ENCODE measurements around the gene RAB11FIP3.

Gene RAB11FIP3

DNA sequence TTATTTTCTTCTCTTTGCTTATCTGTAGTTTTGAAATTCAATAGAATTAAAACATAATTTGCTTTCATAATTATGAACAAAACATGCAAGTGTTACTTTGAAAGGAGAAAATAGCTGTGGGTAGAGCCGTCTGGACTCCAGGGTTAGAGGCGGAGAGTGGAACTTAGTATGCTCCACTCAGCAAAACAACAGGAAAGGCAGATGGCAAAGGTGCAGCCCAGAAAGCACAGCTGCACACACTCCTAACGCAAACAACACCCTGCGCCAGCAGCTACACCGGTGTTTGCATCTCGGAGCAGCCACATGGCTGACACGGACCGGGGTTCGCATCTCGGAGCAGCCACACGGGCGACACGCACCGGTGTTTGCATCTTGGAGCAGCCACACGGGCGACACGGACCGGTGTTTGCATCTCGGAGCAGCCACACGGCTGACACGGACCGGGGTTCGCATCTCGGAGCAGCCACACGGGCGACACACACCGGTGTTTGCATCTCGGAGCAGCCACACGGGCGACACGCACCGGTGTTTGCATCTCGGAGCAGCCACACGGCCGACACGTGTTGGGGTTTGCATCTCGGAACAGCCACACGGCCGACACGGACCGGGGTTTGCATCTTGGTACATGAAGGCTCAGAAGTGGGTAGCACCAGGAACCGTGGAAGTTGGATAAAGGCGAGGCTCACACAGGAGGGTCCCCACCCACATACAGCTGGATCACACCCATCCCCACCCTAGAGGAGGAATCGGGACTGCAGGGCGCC, 89.9 kb downstream of the RAB11FIP3 start:
- DNase-seq (ENCODE audit: low read depth in 2 of 3, low spot score in 2 of 3): no peak

DNA sequence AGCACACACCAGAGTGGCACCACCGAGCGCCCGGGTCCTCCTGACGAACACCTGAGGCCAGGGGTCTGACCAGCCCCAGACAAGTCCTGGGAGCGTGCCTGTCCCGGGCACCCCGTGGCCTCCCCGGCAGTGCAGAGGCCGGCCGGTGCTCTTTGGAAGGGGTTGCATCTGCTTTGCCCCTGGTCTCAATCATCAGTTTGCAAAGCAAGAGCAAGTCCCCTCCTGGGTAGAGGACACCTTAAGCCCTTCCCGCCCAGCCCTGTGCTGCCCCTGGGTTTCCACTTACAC, 90.4 kb downstream of the RAB11FIP3 start:
- no peak for DNase-seq (ENCODE audit: low read depth in 2 of 3, low spot score in 2 of 3)

DNA sequence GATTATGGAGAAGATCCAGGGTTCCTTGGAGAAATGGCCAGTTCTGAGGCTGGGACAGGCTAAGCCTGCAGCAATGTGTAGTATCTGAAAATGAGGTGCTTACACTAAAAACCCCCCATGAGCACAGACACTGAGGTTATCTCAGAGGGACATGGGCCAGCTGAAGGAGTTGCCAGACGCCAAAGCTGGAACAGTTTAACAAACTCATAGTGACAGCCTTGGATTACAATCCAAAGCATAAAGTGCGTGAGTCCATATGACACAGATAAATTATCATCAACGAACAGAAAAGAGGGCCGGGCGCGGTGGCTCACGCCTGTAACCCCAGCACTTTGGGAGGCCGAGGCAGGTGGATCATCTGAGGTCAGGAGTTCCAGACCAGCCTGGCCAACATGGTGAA, 90.9 kb downstream of the RAB11FIP3 start:
- no peak for DNase-seq (ENCODE audit: low read depth in 2 of 3, low spot score in 2 of 3)

DNA sequence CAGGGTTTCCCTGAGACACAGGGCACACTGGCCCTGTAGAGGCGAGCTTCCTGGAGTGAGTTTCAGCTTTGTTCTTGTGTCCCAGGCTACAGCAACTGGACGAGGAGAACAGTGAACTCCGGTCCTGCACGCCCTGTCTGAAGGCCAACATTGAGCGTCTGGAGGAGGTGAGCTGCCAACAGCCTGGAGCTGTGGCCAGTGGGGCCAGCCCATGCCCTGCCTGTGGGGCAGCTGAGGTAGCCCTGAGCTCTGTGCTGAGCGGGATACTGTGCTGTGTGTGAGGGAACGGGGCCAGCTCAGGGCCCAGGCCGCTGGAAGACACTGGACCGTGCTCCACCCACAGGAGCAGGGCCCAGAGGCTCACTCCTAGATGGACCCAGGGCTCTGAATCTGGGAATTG, 93.4 kb downstream of the RAB11FIP3 start:
- no peak for DNase-seq (ENCODE audit: low read depth in 2 of 3, low spot score in 2 of 3)

DNA sequence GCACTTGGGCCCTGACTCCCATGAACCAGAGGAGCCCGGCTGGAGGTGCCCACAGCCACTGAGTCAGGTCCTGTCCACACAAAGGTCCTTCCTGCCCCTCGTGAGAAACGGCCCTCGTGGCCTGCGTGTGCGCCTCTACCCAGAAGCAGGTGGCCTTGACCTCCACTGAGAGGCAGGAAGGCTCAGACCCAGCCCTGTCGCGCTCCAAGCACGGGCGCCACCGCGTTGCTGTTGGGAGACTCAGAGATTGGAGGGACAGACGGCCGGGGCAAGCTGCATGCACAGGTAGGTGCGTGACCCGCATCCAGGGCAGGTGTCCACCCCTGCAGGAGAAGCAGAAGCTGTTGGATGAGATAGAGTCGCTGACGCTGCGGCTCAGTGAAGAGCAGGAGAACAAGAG, 94.0 kb downstream of the RAB11FIP3 start:
- no peak for DNase-seq (ENCODE audit: low read depth in 2 of 3, low spot score in 2 of 3)

DNA sequence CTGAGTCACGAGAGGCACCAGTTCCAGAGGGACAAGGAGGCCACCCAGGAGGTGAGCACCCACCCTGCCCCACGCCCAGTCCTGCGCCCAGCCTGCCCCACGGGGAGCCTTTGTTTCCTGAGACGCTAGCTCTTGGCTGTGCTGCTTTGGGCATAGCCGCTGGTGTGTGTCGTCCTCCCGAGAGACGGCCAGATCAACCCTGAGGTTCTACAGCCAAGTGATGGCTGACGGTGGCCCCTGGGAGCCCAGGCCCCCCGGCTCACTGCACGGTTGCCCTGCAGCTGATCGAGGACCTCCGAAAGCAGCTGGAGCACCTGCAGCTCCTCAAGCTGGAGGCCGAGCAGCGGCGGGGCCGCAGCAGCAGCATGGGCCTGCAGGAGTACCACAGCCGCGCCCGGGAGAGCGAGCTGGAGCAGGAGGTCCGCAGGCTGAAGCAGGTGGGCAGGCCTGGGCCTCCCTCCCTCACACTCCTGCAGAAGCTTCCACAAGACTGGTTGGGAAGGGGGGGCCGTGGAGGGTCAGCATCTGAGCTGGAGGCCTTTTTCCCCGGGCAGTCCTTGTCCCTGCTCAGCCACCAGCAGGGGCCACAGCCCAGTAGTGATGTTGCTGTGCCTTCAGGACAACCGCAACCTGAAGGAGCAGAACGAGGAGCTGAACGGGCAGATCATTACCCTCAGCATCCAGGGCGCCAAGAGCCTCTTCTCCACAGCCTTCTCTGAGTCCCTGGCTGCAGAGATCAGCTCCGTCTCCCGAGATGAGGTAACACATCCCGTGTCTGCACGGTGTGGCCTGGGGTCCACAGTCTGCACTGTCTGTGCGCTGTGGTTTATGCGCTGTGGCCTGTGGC, 94.6 kb downstream of the RAB11FIP3 start:
- no peak for DNase-seq (ENCODE audit: low read depth in 2 of 3, low spot score in 2 of 3)

DNA sequence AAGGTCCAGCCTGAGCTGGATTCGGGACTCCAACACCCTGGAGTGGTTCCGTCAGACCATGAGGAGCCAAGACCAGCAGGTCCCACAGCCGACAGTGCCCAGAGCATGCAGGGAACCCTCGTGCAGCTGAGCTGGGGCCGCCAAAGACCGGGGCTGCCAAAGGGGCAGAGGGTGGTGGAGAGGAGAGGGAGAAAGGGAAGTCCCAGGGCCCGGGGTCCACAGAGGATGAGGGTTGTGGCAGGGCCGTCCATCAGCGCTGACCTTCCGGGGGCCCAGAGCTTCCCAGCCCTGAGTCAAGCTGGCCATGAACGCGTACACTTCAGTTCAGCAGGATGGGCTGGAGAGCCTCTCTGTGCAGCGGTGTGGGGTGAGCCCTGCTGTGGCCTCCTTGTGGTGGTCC, 95.4 kb downstream of the RAB11FIP3 start:
- no peak for DNase-seq (ENCODE audit: low read depth in 2 of 3, low spot score in 2 of 3)

DNA sequence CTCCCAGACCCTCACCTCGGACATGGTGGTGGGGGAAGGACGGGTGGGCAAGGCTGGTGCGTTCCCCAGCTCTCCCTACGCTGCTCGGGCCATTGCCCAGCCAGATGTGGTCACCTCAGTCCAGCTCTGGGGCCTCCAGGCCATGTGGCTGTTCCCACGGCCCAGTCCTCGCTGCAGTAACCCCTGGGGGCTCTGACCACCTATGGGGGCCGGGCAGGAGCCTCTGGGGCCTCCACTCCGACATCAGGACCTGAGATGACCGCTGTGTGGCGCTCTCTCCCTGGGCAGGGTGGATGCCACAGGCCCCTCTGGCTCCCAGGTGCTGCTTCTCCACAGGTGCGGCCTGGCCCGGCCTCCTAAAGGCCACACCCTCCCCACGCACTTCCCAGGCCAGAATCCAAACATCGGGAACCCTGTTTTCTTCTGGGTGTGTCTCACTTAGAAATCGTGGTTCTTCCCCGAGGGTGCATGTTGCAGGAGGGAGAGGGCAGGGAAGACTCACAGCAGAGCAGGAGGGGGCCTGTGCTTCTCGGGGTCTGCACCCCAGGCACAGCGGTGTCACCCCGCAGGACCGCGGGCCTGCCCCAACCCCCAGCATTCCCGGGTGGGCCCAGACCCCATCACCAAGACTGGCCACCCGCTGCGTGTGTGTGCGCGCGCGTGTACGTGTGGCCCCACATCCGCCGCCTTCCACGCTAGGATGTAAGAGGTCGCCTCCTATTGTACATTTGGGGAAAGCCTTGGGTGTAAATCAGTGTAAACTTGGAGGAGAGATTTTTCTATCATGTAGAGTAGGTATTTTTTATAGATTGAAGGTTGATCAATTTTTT, 96.1 kb downstream of the RAB11FIP3 start:
- DNase-seq (ENCODE audit: low read depth in 2 of 3, low spot score in 2 of 3): no peak

DNA sequence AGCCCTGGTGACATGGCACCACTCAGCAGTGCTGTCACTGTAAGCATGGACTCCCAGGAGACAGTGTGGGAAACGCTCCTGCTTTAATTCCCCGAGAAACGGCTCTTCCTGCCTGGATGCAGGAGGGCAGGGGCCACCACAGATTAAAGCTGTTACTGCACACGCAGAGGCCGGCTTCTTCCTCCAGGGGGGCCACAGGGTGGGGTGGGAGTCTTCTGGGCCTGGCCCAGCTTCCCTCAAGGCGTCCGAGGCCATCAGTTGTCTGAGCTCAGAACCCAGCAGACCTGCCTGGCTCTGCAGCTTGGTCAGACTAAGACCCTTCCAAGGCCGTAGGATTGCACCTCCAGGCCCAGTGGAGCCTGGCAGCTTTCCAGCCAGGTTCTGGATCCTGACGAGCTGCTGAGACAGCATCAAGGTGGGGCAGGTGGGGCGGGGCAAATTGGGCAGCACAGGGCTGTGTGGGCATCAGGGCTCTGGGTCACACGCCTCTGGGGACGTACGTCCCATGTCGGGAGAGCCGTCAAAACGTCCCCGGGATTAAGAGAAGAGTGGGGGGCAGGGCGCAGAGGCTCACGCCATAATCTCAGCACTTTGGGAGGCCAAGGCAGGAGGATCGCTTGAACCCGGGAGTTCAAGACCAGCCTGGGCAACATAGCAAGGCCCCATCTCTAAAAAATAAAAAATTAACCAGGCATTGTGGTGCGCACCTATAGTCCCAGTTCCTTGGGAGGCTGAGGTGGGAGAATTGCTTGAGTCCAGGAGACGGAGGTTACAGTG, 97.1 kb downstream of the RAB11FIP3 start:
- no peak for DNase-seq (ENCODE audit: low read depth in 2 of 3, low spot score in 2 of 3)

DNA sequence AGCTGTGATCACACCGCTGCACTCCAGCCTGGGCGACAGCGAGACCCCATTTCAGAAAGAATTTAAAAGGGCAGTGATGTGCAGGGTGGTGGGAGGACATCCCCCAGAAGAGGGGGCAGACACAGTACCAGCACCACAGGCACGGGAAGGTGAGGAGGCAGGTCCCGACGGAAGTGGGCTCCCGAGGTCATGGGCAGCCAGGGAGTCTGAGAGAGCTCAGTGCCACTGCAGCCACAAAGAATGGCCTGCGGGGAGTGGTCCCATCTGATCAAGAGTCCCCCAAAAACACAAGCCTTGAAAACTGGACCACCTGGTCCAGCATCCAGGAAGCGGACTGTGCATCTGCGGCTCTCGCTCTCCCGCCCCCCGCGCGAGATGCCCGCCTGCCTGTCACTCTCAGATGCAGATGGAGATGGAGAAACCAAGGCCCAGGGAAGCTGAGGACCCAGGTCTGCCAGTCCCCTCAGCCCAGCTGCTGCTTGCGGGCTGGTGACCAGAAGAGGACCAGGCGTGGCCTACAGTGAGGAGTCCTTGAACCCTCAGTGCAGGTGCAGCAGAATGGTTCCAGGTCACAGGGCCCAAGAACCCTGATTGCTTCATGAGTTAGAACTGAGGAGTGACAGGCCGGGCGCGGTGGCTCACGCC, 97.8 kb downstream of the RAB11FIP3 start:
- DNase-seq (ENCODE audit: low read depth in 2 of 3, low spot score in 2 of 3): no peak

DNA sequence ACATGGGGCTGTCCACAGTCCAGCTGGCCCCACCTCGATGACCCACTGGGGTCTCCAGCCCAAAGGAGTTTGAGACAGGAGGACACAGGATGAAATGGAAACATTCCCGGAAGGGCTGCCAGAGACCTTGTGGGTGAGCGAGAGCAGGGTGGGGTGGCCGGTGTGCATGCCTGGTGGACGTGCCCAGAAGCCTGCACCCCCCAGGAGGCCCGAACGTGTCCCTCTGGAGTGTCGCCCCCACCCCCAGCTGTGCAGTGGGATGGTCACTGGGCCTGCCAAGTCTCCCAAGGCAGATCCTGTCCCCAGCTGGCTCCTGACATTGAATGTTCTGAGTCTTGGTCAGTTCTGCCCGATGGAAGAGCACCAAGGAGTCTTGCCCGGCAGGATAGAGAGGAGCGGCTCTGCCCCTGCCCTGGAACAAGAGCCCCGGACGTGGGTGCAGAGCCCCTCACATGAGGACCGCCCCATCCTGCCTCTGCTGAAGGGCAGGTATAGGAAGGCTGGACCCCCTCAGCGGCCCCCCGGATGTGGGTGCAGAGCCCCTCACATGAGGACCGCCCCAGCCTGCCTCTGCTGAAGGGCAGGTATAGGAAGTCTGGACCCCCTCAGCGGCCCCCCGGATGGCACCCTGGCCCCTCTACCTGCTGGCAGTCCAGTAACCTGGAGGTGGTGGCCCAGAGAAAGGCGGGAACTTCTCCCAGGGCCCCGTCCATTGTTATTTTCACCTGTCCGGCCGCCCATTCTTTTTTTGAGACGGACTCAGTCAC, 99.0 kb downstream of the RAB11FIP3 start:
- DNase-seq (ENCODE audit: low read depth in 2 of 3, low spot score in 2 of 3): no peak

DNA sequence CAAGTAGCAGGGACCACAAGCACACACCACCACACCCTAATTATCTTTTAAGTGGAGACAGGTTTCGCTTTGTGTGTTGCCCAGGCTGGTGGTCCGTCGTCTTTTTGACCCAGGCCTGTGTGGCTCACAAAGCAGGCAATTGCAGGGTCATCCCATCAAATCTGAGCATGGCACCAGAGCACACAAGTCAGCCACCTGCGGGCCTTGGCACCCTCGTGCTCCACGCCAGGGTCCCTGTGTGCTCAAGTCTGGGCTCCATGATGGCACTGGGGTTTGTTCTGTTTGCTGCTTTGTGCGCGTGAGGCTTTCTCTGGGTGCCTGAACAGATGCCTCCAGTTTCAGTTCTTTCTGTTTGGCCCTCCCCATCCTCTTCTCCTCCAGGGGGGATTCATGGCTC, 99.7 kb downstream of the RAB11FIP3 start:
- DNase-seq (ENCODE audit: low read depth in 2 of 3, low spot score in 2 of 3): no peak

DNA sequence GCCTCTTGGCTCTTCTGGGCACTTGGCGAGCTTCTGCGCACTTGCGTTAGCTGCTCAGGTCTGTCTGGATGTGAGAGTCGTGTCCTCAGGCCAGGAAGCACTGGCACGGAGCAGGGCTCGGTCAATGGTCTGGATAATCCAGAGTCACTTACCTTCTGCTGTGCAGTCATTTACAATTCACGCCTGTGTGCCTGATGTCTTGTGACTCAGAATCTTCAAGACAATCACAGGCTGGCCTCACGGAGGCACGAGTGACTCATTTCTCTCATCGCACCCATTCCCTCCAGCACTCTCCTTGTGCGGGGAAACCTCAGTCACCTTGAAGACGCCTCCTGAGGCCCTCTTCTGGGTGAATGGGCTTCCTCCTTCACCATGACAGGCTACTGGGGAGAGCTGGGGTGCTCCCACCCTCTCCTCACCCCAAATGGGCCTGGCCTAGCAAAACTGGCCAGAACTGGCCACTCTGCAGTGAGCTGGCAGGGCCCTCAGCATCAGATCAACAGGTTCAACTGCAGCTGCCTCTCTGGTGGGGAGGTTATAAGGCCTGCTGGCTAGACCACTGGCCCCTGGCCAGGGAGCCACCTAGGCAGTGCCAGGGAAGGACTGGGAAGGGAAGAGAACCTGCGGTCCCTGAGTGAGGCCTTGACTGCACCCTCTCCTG, 100.2 kb downstream of the RAB11FIP3 start:
- DNase-seq (ENCODE audit: low read depth in 2 of 3, low spot score in 2 of 3): peak; percentile 50 to 57 (median 54)

DNA sequence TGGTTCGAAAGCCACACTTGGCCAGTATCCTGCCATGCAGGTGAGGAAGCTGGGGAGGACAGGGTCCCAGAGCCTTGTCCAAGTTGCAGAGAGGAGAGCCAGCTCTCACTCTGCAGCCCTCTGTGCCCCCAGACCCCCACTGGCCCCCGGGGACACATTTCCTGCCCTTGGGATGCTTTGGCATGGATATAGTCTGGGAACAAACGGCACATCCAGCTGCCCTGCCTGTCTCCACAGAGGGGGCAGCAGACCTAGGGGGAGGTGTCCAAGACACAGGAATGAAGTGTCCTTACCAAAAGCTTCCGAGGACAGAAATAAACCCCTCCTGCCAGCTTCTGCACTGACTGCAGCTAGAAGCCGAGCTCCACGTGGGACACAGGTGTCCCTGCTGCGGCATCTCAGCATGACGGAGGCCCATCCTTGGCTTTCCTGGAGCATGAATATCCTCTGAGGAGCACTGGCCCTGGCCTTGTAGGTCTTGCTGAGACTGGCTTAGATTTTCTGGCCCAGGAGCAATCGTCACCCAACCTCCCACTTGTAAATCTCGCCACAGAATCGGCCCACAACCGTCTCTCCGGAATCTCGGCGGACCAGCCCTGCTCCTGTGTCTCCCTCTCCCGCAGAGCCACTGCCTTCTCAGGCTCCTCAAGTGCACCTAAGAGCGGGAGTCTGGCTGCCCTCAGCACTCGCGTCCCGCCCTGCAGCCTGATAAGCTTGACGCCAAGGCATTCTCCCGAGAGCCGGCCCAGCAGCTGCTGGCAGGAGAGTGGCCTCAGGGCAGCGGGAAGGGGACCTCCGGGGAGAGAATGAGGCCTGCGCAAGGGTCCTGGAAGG, 100.9 kb downstream of the RAB11FIP3 start:
- DNase-seq (ENCODE audit: low read depth in 2 of 3, low spot score in 2 of 3): peak in 2 of 3 experiments; percentile 15 to 29

DNA sequence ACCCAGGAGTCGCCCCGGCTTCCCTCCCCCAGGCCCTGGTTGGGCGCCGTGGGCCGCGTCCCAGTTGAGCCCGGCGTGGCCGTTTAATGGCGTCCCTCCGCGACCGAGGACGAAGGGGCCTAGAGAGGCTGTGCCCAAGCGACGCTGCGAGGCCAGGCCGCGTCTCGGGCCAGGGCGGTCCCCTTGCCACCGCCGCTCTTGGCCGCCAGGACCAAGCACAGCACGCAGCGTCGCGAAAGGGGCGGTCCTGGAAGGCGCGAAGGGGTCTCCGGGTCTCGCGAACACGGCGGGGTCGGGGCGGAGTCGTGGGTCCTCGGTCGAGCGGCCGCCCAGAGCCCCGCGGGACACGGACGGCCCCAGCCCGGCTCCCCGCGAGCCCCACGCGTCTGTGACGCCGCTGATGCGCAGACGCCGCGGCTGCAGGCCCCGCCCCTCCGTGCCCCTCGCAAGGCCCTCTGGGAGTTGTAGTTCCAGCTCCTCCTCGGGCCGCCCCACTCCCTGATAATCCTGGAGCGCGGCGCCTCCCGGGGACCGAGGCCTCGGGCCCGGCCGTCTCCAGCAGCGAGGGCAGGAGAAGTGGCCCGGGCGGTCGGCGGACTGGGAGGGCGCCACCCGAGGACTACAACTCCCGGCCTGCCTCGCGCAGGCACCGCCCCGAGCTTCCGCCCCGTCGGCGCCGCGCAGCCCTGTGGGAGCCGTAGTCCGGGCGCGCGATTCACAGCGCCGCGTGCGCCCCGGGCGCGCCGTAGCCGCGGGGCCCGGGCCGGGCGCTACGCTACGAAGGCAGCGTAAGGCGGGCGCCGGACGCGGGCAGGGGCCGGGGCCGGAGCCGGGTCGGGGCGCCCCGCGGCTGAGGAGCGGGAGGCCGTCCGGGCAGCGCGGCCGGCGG, 101.8 kb downstream of the RAB11FIP3 start, which contains the start of gene CAPN15:
Gene CAPN15 (plus strand): TSS at position 698 of the 889 bp plus-strand sequence. CDS start 19,127 bp downstream, outside the sequence.
- peak; percentile 72 to 84 (median 81) for DNase-seq (ENCODE audit: low read depth in 2 of 3, low spot score in 2 of 3)

DNA sequence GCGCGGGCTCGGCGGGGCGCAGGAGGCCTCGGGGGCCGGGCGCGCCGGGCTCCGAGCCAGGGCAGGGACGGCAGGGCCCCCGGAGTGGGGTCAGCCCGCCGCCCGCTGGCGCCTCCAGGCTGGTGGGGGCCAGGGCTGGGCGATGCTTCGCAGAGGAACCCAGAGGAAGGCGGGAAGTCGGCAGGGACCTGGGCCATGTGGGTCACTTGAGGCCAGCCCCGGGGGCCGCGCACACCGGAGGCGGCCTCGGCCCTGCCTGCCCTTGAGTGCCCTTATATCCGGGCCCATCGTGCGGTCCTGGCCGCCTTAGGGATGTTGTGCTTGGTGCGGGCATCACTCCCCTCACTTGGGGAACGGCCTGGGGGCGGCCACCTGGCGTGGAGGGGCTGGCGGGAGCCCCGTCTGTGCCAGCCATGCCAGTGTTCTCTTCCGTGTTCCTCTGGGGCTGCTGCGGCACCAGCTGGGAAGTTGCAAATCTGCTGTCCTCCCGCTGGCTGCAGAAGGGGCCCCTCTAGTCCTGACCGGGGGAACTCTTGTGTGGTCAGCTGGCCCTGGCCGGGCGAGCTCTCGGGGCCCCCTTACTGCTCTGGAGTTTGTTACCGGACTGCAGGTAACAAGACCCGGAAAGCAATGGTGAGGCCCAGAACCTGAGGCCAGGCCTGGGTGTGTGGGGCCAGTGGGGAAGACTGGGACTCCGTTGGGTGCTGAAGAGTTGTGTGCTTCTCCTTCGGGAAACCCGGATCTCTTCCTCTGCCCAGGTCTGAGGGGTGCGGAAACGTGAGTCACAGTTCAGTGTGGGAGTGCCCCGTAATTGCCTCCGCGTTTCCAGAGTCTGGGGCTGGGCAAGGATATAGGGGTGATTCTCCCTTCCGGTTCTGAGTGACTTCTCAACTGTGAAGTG, 102.9 kb downstream of the RAB11FIP3 start:
- peak; percentile 18 to 23 (median 20) for DNase-seq (ENCODE audit: low read depth in 2 of 3, low spot score in 2 of 3)
